ENCODE results near the gene SMIM17. TPM values are rescaled to one million over a fixed set of nuclear protein-coding genes. Genes with fewer than 3 reads are reported as not detected.

Gene SMIM17
- total RNA-seq, 3 donors from 2014 or later (not counting 1 experiment from before 2014, with no cell fraction given) = 0.24 TPM; not detected in 2

DNA sequence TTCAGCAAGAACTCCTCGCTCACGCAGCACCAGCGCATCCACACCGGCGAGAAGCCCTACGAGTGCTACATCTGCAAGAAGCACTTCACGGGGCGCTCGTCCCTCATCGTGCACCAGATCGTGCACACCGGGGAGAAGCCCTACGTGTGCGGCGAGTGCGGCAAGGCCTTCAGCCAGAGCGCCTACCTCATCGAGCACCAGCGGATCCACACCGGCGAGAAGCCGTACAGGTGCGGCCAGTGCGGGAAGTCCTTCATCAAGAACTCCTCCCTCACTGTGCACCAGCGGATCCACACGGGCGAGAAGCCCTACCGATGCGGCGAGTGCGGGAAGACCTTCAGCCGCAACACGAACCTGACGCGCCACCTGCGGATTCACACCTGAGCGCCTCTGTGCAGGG is 20.6 kb upstream of the SMIM17 start:
- H3K4me1 Mint-ChIP-seq = peaks cover 0 to 4% of the 10 kb centered on the region in 2 donors
- no peak overlapping the region for H3K4me3 ChIP-seq (ENCODE audit: low read length)
- WGBS (ENCODE audit: insufficient coverage) = 98% methylated on average over 37 of the region's 37 CpGs
- intact Hi-C loops (cut with micrococcal nuclease) = no loop called here
- H3K27ac ChIP-seq (ENCODE audit: low read length) = no peak overlapping the region
- H3K4me3 Mint-ChIP-seq = no peak overlapping the region
- peaks cover 16% of the 10 kb centered on the region for H3K36me3 Mint-ChIP-seq
- peaks cover 5 to 7% of the 10 kb centered on the region in 2 donors for H3K9me3 Mint-ChIP-seq
- TF ChIP-seq, protein P1, sequence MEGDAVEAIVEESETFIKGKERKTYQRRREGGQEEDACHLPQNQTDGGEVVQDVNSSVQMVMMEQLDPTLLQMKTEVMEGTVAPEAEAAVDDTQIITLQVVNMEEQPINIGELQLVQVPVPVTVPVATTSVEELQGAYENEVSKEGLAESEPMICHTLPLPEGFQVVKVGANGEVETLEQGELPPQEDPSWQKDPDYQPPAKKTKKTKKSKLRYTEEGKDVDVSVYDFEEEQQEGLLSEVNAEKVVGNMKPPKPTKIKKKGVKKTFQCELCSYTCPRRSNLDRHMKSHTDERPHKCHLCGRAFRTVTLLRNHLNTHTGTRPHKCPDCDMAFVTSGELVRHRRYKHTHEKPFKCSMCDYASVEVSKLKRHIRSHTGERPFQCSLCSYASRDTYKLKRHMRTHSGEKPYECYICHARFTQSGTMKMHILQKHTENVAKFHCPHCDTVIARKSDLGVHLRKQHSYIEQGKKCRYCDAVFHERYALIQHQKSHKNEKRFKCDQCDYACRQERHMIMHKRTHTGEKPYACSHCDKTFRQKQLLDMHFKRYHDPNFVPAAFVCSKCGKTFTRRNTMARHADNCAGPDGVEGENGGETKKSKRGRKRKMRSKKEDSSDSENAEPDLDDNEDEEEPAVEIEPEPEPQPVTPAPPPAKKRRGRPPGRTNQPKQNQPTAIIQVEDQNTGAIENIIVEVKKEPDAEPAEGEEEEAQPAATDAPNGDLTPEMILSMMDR (IDR thresholded peaks at IDR 0.05) = no peak
- H3K4me1 ChIP-seq (ENCODE audit: control insufficient read depth, insufficient read depth, low read length) = no peaks in the 10 kb centered on the region
- H3K27ac Mint-ChIP-seq = no peak overlapping the region
- H3K9me3 ChIP-seq (ENCODE audit: control insufficient read depth, insufficient read depth, low read length) = peaks cover 99% of the 10 kb centered on the region
- no peaks in the 10 kb centered on the region for H3K27me3 ChIP-seq (ENCODE audit: control insufficient read depth, insufficient read depth, low read length)
- no peaks in the 10 kb centered on the region for H3K27me3 Mint-ChIP-seq (ENCODE audit: low read depth in 2 of 2)
- H3K36me3 ChIP-seq (ENCODE audit: control insufficient read depth, insufficient read depth, low read length) = peaks cover 3% of the 10 kb centered on the region
- DNase-seq (no peak), ATAC-seq (no peak)

- Histone ChIP-seq H3K27ac (ENCODE audit: low read length) (no peak overlapping the region), H3K9me3 (ENCODE audit: control insufficient read depth, insufficient read depth, low read length) (peaks cover 99% of the 10 kb centered on the region), H3K36me3 (ENCODE audit: control insufficient read depth, insufficient read depth, low read length) (peaks cover 3% of the 10 kb centered on the region), H3K4me3 (ENCODE audit: low read length) (no peak overlapping the region), H3K4me1 (ENCODE audit: control insufficient read depth, insufficient read depth, low read length) (no peaks in the 10 kb centered on the region), H3K27me3 (ENCODE audit: control insufficient read depth, insufficient read depth, low read length) (no peaks in the 10 kb centered on the region)
- WGBS (ENCODE audit: insufficient coverage) = 95% methylated on average over 9 of the region's 9 CpGs
- no peak overlapping the region for H3K27ac Mint-ChIP-seq
- DNase-seq (no peak), ATAC-seq (no peak)
- no peaks in the 10 kb centered on the region for H3K27me3 Mint-ChIP-seq (ENCODE audit: low read depth in 2 of 2)
- H3K4me1 Mint-ChIP-seq = peaks cover 0 to 4% of the 10 kb centered on the region in 2 donors
- H3K4me3 Mint-ChIP-seq = no peak overlapping the region
- intact Hi-C loops (cut with micrococcal nuclease) = no loop called here
- peaks cover 5 to 7% of the 10 kb centered on the region in 2 donors for H3K9me3 Mint-ChIP-seq
- TF ChIP-seq, protein P1 (IDR thresholded peaks at IDR 0.05) = no peak
- peaks cover 9% of the 10 kb centered on the region for H3K36me3 Mint-ChIP-seq
Measured at GRCh38 chr19:56623006-56623405, 20.0 kb upstream of the SMIM17 start.

DNA sequence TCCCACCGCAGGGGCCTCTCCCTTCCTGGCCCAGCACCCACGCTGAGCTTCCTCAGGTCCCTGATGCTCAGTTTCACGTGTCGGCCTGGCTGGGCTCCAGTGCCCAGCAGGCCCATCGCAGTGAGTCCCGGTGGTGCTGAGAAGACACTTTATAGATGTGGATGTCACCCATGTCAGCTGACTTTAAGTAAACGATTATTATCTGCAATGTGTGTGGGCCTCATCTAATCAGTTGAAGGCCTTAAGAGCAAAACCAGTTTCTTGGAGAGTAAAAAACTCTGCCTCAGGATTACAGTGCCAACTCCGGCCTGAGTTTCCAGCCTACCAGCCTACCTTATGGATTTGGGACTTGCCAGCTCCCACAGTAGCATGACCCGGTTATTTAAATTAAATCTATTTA is 17.3 kb upstream of the SMIM17 start:
- Mint-ChIP-seq H3K27ac (no peak overlapping the region), H3K9me3 (peaks cover 10 to 16% of the 10 kb centered on the region in 2 donors), H3K27me3 (ENCODE audit: low read depth in 2 of 2) (no peaks in the 10 kb centered on the region), H3K36me3 (peaks cover 7% of the 10 kb centered on the region), H3K4me1 (no peaks in the 10 kb centered on the region), H3K4me3 (no peak overlapping the region)
- Histone ChIP-seq H3K4me3 (ENCODE audit: low read length) (no peak overlapping the region), H3K36me3 (ENCODE audit: control insufficient read depth, insufficient read depth, low read length) (peaks cover 3% of the 10 kb centered on the region), H3K4me1 (ENCODE audit: control insufficient read depth, insufficient read depth, low read length) (no peaks in the 10 kb centered on the region), H3K27ac (ENCODE audit: low read length) (no peak overlapping the region), H3K9me3 (ENCODE audit: control insufficient read depth, insufficient read depth, low read length) (peaks cover 98% of the 10 kb centered on the region), H3K27me3 (ENCODE audit: control insufficient read depth, insufficient read depth, low read length) (no peaks in the 10 kb centered on the region)
- DNase-seq = no peak
- TF ChIP-seq, protein P1 (IDR thresholded peaks at IDR 0.05) = no peak
- intact Hi-C loops (cut with micrococcal nuclease) = no loop called here
- 96% methylated on average over 8 of the region's 9 CpGs for WGBS (ENCODE audit: insufficient coverage)
- no peak for ATAC-seq

- peaks cover 73% of the 10 kb centered on the region for H3K9me3 ChIP-seq (ENCODE audit: control insufficient read depth, insufficient read depth, low read length)
- DNase-seq = no peak
- no peaks in the 10 kb centered on the region for H3K36me3 ChIP-seq (ENCODE audit: control insufficient read depth, insufficient read depth, low read length)
- no peak overlapping the region for H3K4me3 ChIP-seq (ENCODE audit: low read length)
- intact Hi-C loops (cut with micrococcal nuclease) = no loop called here
- H3K36me3 Mint-ChIP-seq = peaks cover 32% of the 10 kb centered on the region
- TF ChIP-seq, protein P1 (IDR thresholded peaks at IDR 0.05) = no peak
- H3K4me3 Mint-ChIP-seq = no peak overlapping the region
- no peak overlapping the region for H3K27ac ChIP-seq (ENCODE audit: low read length)
- no peaks in the 10 kb centered on the region for H3K4me1 Mint-ChIP-seq
- H3K27me3 ChIP-seq (ENCODE audit: control insufficient read depth, insufficient read depth, low read length) = no peaks in the 10 kb centered on the region
- WGBS (ENCODE audit: insufficient coverage) = 25% methylated on average over 1 of the region's 1 CpG
- ATAC-seq = no peak
- no peak overlapping the region for H3K27ac Mint-ChIP-seq
- H3K4me1 ChIP-seq (ENCODE audit: control insufficient read depth, insufficient read depth, low read length) = no peaks in the 10 kb centered on the region
- no peaks in the 10 kb centered on the region for H3K27me3 Mint-ChIP-seq (ENCODE audit: low read depth in 2 of 2)
- H3K9me3 Mint-ChIP-seq = peaks cover 18 to 22% of the 10 kb centered on the region in 2 donors
Measured at GRCh38 chr19:56633021-56633420, 9.9 kb upstream of the SMIM17 start.

Data from natural killer cell (primary cell).